HUES6 (cell line): ENCODE measurements around the gene TIMM13.

Experiments used
- H3K27ac ChIP-seq: 2 replicates; pipeline ENCODE4 v1.7.0; 2013; ENCODE audit warnings: low read depth, mild to moderate bottlenecking, low read length, inconsistent platforms
- H3K27me3 ChIP-seq: 2 replicates; pipeline ENCODE4 v1.6.1; 2013; ENCODE audit warnings: low read length; ENCODE audit not compliant: control insufficient read depth, insufficient read depth
- H3K36me3 ChIP-seq: 2 replicates; pipeline ENCODE4 v1.6.1; 2013; ENCODE audit warnings: low read length; ENCODE audit not compliant: control insufficient read depth, insufficient read depth
- H3K4me1 ChIP-seq: 2 replicates; pipeline ENCODE4 v1.6.1; 2013; ENCODE audit warnings: low read length; ENCODE audit not compliant: control insufficient read depth, insufficient read depth
- H3K4me3 ChIP-seq: 2 replicates; pipeline ENCODE4 v1.5.1; 2013; ENCODE audit warnings: low read depth, low read length
- H3K9ac ChIP-seq: one replicate; pipeline ENCODE4 v1.6.1; 2013; ENCODE audit warnings: mild to moderate bottlenecking, low read length
- H3K9me3 ChIP-seq: 2 replicates; pipeline ENCODE4 v1.6.1; 2013; ENCODE audit warnings: low read depth, low read length; ENCODE audit not compliant: control insufficient read depth, insufficient read depth

Gene TIMM13

GRCh38 chr19:2440515-2440914, 13.1 kb upstream of the TIMM13 start:
- Histone ChIP-seq H3K4me3 (no peak overlapping the region), H3K9ac (no peak overlapping the region), H3K27ac (no peak overlapping the region), H3K36me3 (peaks cover 71% of the 10 kb centered on the region), H3K27me3 (no peaks in the 10 kb centered on the region), H3K4me1 (no peaks in the 10 kb centered on the region), H3K9me3 (no peaks in the 10 kb centered on the region)

- no peaks in the 10 kb centered on the region for H3K4me1 ChIP-seq
- H3K36me3 ChIP-seq: peaks cover 74% of the 10 kb centered on the region
- H3K9me3 ChIP-seq: no peaks in the 10 kb centered on the region
- H3K9ac ChIP-seq: no peak overlapping the region
- H3K27ac ChIP-seq: no peak overlapping the region
- H3K27me3 ChIP-seq: no peaks in the 10 kb centered on the region
- H3K4me3 ChIP-seq: no peak overlapping the region
These were observed 10.8 kb upstream of the TIMM13 start for GRCh38 chr19:2438178-2438577.

- Histone ChIP-seq H3K4me3 (no peak overlapping the region), H3K36me3 (peaks cover 69% of the 10 kb centered on the region), H3K4me1 (no peaks in the 10 kb centered on the region), H3K27me3 (no peaks in the 10 kb centered on the region), H3K9me3 (no peaks in the 10 kb centered on the region), H3K9ac (no peak overlapping the region), H3K27ac (no peak overlapping the region)
These were observed 9.5 kb upstream of the TIMM13 start for GRCh38 chr19:2436926-2437325.

GRCh38 chr19:2436384-2436783, 9.0 kb upstream of the TIMM13 start:
- Histone ChIP-seq H3K27ac (no peak overlapping the region), H3K9me3 (no peaks in the 10 kb centered on the region), H3K36me3 (peaks cover 69% of the 10 kb centered on the region), H3K9ac (no peak overlapping the region), H3K4me3 (no peak overlapping the region), H3K27me3 (no peaks in the 10 kb centered on the region), H3K4me1 (no peaks in the 10 kb centered on the region)

GRCh38 chr19:2434721-2435265, 7.4 kb upstream of the TIMM13 start:
- Histone ChIP-seq H3K9ac (no peak overlapping the region), H3K36me3 (peaks cover 73% of the 10 kb centered on the region)

GRCh38 chr19:2434267-2434666, 6.9 kb upstream of the TIMM13 start:
- H3K36me3 ChIP-seq: peaks cover 75% of the 10 kb centered on the region
- H3K9me3 ChIP-seq: no peaks in the 10 kb centered on the region

More at GRCh38 chr19:2434721-2435265, 7.4 kb upstream of the TIMM13 start:
- no peaks in the 10 kb centered on the region for H3K4me1 ChIP-seq
- H3K27me3 ChIP-seq: no peaks in the 10 kb centered on the region
- H3K4me3 ChIP-seq: no peak overlapping the region
- no peak overlapping the region for H3K27ac ChIP-seq
- no peaks in the 10 kb centered on the region for H3K9me3 ChIP-seq

GRCh38 chr19:2433854-2434253, 6.5 kb upstream of the TIMM13 start:
- no peaks in the 10 kb centered on the region for H3K9me3 ChIP-seq
- H3K27me3 ChIP-seq: no peaks in the 10 kb centered on the region
- peaks cover 76% of the 10 kb centered on the region for H3K36me3 ChIP-seq
- H3K4me1 ChIP-seq: peaks cover 1% of the 10 kb centered on the region; the same call in 1 of the 2 replicates
- H3K9ac ChIP-seq: no peak overlapping the region
- no peak overlapping the region for H3K27ac ChIP-seq
- no peak overlapping the region for H3K4me3 ChIP-seq

More at GRCh38 chr19:2434267-2434666, 6.9 kb upstream of the TIMM13 start:
- H3K9ac ChIP-seq: no peak overlapping the region
- H3K27ac ChIP-seq: no peak overlapping the region
- H3K27me3 ChIP-seq: no peaks in the 10 kb centered on the region
- no peak overlapping the region for H3K4me3 ChIP-seq
- no peaks in the 10 kb centered on the region for H3K4me1 ChIP-seq

GRCh38 chr19:2432131-2432848, 4.9 kb upstream of the TIMM13 start:
- Histone ChIP-seq H3K36me3 (peaks cover 61% of the 10 kb centered on the region), H3K4me1 (peaks cover 11% of the 10 kb centered on the region), H3K9ac (no peak overlapping the region), H3K27ac (no peak overlapping the region), H3K27me3 (no peaks in the 10 kb centered on the region), H3K4me3 (no peak overlapping the region), H3K9me3 (no peaks in the 10 kb centered on the region)

GRCh38 chr19:2431318-2432055, 4.1 kb upstream of the TIMM13 start:
- H3K27ac ChIP-seq: no peak overlapping the region

GRCh38 chr19:2429917-2430535, 2.6 kb upstream of the TIMM13 start:
- no peak overlapping the region for H3K27ac ChIP-seq
- no peak overlapping the region for H3K9ac ChIP-seq
- H3K4me3 ChIP-seq: no peak overlapping the region
- peaks cover 55% of the 10 kb centered on the region for H3K36me3 ChIP-seq
- no peaks in the 10 kb centered on the region for H3K9me3 ChIP-seq
- peaks cover 26% of the 10 kb centered on the region for H3K4me1 ChIP-seq
- no peaks in the 10 kb centered on the region for H3K27me3 ChIP-seq

More at GRCh38 chr19:2431318-2432055, 4.1 kb upstream of the TIMM13 start:
- H3K4me1 ChIP-seq: peaks cover 14% of the 10 kb centered on the region
- H3K36me3 ChIP-seq: peaks cover 57% of the 10 kb centered on the region
- H3K4me3 ChIP-seq: no peak overlapping the region
- no peaks in the 10 kb centered on the region for H3K27me3 ChIP-seq
- no peaks in the 10 kb centered on the region for H3K9me3 ChIP-seq
- no peak overlapping the region for H3K9ac ChIP-seq
